HCT116 (cell line): ENCODE measurements around the gene ZSCAN5A. TPM values are rescaled to one million over a fixed set of nuclear protein-coding genes. Genes with fewer than 3 reads are reported as not detected.

Experiments used
- ATAC-seq: fragments of 200-7000 bp; cut with Tn5 transposase; 2 replicates; pipeline ENCODE4 v1.9.1; 2020; ENCODE audit warnings: mild to moderate bottlenecking, moderate library complexity
- BruUV-seq: library from RNA; stranded (reverse); fragments of 400-500 nt; replicated peaks from 2 replicates; lab custom pipeline; 2021; lab: Mats Ljungman, UMichigan
- CTCF ChIA-PET: fragments of 300-600 bp; sonication (Branson Sonifier 250); formaldehyde crosslinking; loops from one replicate; lab custom pipeline; 2021; ENCODE audit warnings: antibody characterized with exemption; lab: Charles Lee
- POLR2A ChIA-PET: fragments of 300-600, 350-600 bp; sonication (Branson Sonifier 250); formaldehyde crosslinking; loops from one replicate; lab custom pipeline; 2021; ENCODE audit warnings: antibody characterized with exemption; lab: Charles Lee
- RAD21 ChIA-PET, 2 experiments: fragments of 300-600 bp; sonication (Branson Sonifier 250); formaldehyde crosslinking; loops; one replicate each; lab custom pipeline; 2023; ENCODE audit warnings: low total read pairs in 2 of 2; ENCODE audit not compliant: uncharacterized antibody in 2 of 2, unreplicated experiment in 2 of 2, low non-redundant PET in 1 of 2; lab: Charles Lee
- DNase-seq: peaks from one replicate; pipeline ENCODE4 v3.0.0-alpha.2; 2010; ENCODE audit warnings: low read depth, low spot score
- H2AFZ ChIP-seq: fragments of 200-600 bp; shearing (Covaris generic), sonication (generic); 2 replicates; pipeline ENCODE4 v1.6.1; 2017; ENCODE audit warnings: low read depth, mixed run types, mixed read lengths, antibody characterized with exemption, low read length; ENCODE audit not compliant: poor library complexity, severe bottlenecking
- H3K27ac ChIP-seq: 2 replicates; pipeline ENCODE4 v1.5.1; 2012; ENCODE audit warnings: low read depth, low read length
- H3K27me3 ChIP-seq: fragments of 200-600 bp; sonication (generic); 2 replicates; pipeline ENCODE4 v1.6.1; 2016; ENCODE audit warnings: mixed run types, low read length, mixed read lengths; ENCODE audit not compliant: insufficient read depth
- H3K36me3 ChIP-seq, 2 experiments: fragments of 200-500 bp in 1 of 2; fragments of 200-600 bp in 1 of 2; sonication (Bioruptor generic) in 1 of 2; sonication (generic) in 1 of 2; 2 replicates each; pipeline versions ENCODE4 v1.5.1 to v1.6.1; 2014 to 2016; ENCODE audit warnings: low read length in 2 of 2, inconsistent platforms in 1 of 2, mixed read lengths in 1 of 2, mixed run types in 1 of 2; ENCODE audit not compliant: insufficient read depth in 2 of 2, control insufficient read depth in 1 of 2
- H3K4me1 ChIP-seq, 2 experiments: fragments of 200-600 bp in 1 of 2; sonication (generic) in 1 of 2; 2 replicates each; pipeline versions ENCODE4 v1.5.1 to v1.6.1; 2012 to 2017; ENCODE audit warnings: low read length in 2 of 2, inconsistent platforms in 1 of 2, mild to moderate bottlenecking in 1 of 2, mixed read lengths in 1 of 2, mixed run types in 1 of 2, moderate library complexity in 1 of 2; ENCODE audit not compliant: insufficient read depth in 2 of 2, control insufficient read depth in 1 of 2
- H3K4me2 ChIP-seq: fragments of 200-600 bp; sonication (generic); 2 replicates; pipeline ENCODE4 v1.6.1; 2017; ENCODE audit warnings: mixed run types, low read length, mixed read lengths
- H3K4me3 ChIP-seq, 2 experiments: fragments of 200-600 bp in 1 of 2; sonication (generic) in 1 of 2; replicated peaks in 1 of 2; 2 replicates each; pipeline ENCODE4 v1.5.1; 2011 to 2016; ENCODE audit warnings: low read length in 2 of 2, control low read depth in 1 of 2, low read depth in 1 of 2, mild to moderate bottlenecking in 1 of 2, mixed read lengths in 1 of 2, mixed run types in 1 of 2
- H3K79me2 ChIP-seq: fragments of 200-600 bp; sonication (generic); 2 replicates; pipeline ENCODE4 v1.6.1; 2017; ENCODE audit warnings: mild to moderate bottlenecking, mixed run types, low read length, moderate library complexity, mixed read lengths; ENCODE audit not compliant: insufficient read depth
- H3K9ac ChIP-seq: fragments of 200-600 bp; sonication (generic); 2 replicates; pipeline ENCODE4 v1.6.1; 2016; ENCODE audit warnings: low read length, mixed read lengths
- H3K9me2 ChIP-seq: fragments of 200-600 bp; sonication (generic), shearing (Covaris generic); 2 replicates; pipeline ENCODE4 v1.6.1; 2017; ENCODE audit warnings: mixed run types, mild to moderate bottlenecking, moderate library complexity; ENCODE audit not compliant: insufficient read depth
- H3K9me3 ChIP-seq, 2 experiments: fragments of 200-500 bp in 1 of 2; fragments of 200-600 bp in 1 of 2; sonication (Bioruptor generic) in 1 of 2; sonication (generic) in 1 of 2; 2 replicates each; pipeline ENCODE4 v1.6.1; 2014 to 2017; ENCODE audit warnings: low read length in 2 of 2, mixed read lengths in 2 of 2, inconsistent platforms in 1 of 2, low read depth in 1 of 2, mild to moderate bottlenecking in 1 of 2, mixed run types in 1 of 2, moderate library complexity in 1 of 2; ENCODE audit not compliant: control insufficient read depth in 1 of 2, insufficient read depth in 1 of 2
- H4K20me1 ChIP-seq: fragments of 200-600 bp; sonication (generic), shearing (Covaris generic); 2 replicates; pipeline ENCODE4 v1.6.1; 2017; ENCODE audit warnings: mixed run types, mild to moderate bottlenecking, moderate library complexity; ENCODE audit not compliant: insufficient read depth
- ATF3 ChIP-seq: IDR thresholded peaks from 2 replicates; pipeline ENCODE4 v1.6.1; 2012
- CBX3 ChIP-seq: IDR thresholded peaks from 2 replicates; pipeline ENCODE4 v1.6.1; 2012; ENCODE audit warnings: low read depth
- CEBPB ChIP-seq: IDR thresholded peaks from 2 replicates; pipeline ENCODE4 v1.6.1; 2012; ENCODE audit warnings: low read depth
- EGR1 ChIP-seq: IDR thresholded peaks from 2 replicates; pipeline ENCODE4 v1.6.1; 2012; ENCODE audit warnings: low read depth
- ELF1 ChIP-seq: IDR thresholded peaks from 2 replicates; pipeline ENCODE4 v1.6.1; 2012; ENCODE audit warnings: low read depth, borderline replicate concordance
- EZH2 ChIP-seq: fragments of 200-600 bp; sonication (generic); IDR thresholded peaks from 2 replicates; pipeline ENCODE4 v1.6.1; 2017; ENCODE audit warnings: antibody characterized with exemption, mixed run types
- JUND ChIP-seq: IDR thresholded peaks from 2 replicates; pipeline ENCODE4 v1.6.1; 2012
- MAX ChIP-seq: IDR thresholded peaks from 2 replicates; pipeline ENCODE4 v1.6.1; 2012
- POLR2AphosphoS5 ChIP-seq: IDR thresholded peaks from 2 replicates; pipeline ENCODE4 v1.6.1; 2011; ENCODE audit warnings: mild to moderate bottlenecking, low read depth, low read length, moderate library complexity
- RAD21 ChIP-seq: IDR thresholded peaks from 2 replicates; pipeline ENCODE4 v1.6.1; 2012; ENCODE audit warnings: low read depth, mild to moderate bottlenecking
- SIN3A ChIP-seq: IDR thresholded peaks from 2 replicates; pipeline ENCODE4 v1.6.1; 2012; ENCODE audit warnings: low read depth
- SRF ChIP-seq: IDR thresholded peaks from 2 replicates; pipeline ENCODE4 v1.6.1; 2012; ENCODE audit warnings: low read depth
- YY1 ChIP-seq: IDR thresholded peaks from 2 replicates; pipeline ENCODE4 v1.6.1; 2011; ENCODE audit warnings: low read length, low read depth, moderate library complexity, mild to moderate bottlenecking; ENCODE audit not compliant: insufficient replicate concordance; ENCODE audit errors: extremely low read depth
- ZBTB33 ChIP-seq: IDR thresholded peaks from 2 replicates; pipeline ENCODE4 v1.6.1; 2011; ENCODE audit warnings: mild to moderate bottlenecking, low read length, moderate library complexity; ENCODE audit not compliant: insufficient replicate concordance; ENCODE audit errors: extremely low read depth
- ZFX ChIP-seq: fragments of 450-650 bp; IDR thresholded peaks from 2 replicates; pipeline ENCODE4 v1.6.1; 2017
- ZNF274 ChIP-seq: fragments of 200-500 bp; sonication (Bioruptor generic); IDR thresholded peaks from 2 replicates; pipeline ENCODE4 v1.6.1; 2014; ENCODE audit warnings: mild to moderate bottlenecking, low read depth, low read length, inconsistent platforms
- intact Hi-C: fragments of 100-400 bp; cut with micrococcal nuclease; formaldehyde crosslinking; loops from 2 replicates; pipeline ENCODE4 v1.10.0; 2022
- total RNA-seq: library from RNA; stranded (reverse); gene quantifications from one replicate; pipeline ENCODE4 v1.2.1, GENCODE V29; 2021; ENCODE audit not compliant: unreplicated experiment

ZSCAN5A gene
- total RNA-seq, 1 experiment from 2014 or later = 9.2 TPM

- ChIA-PET CTCF (interaction anchor here (1.1 to 2.5 kb wide), 2 partner anchors 17 to 63 kb away, joined by 4 to 7 read pairs; no protein-coding TSS in a partner anchor), POLR2A (no interaction called here), RAD21 (no interaction called here)
- Histone ChIP-seq H3K4me1 (no peaks in the 10 kb centered on the region), H3K9me2 (no peaks in the 10 kb centered on the region), H4K20me1 (no peaks in the 10 kb centered on the region), H2AFZ (no peak overlapping the region), H3K9ac (no peak overlapping the region), H3K4me3 (no peak overlapping the region), H3K4me2 (no peak overlapping the region), H3K27ac (no peak overlapping the region), H3K27me3 (no peaks in the 10 kb centered on the region), H3K9me3 (no peaks in the 10 kb centered on the region), H3K36me3 (no peaks in the 10 kb centered on the region), H3K79me2 (no peaks in the 10 kb centered on the region)
- DNase-seq (no peak), ATAC-seq (no peak)
- TF ChIP-seq ZFX (no peak), EGR1 (no peak), POLR2AphosphoS5 (no peak), RAD21 (no peak), ZNF274 (no peak), CEBPB (no peak), JUND (no peak), CBX3 (no peak), EZH2 (no peak), SRF (no peak), ZBTB33 (no peak), YY1 (no peak), MAX (no peak), ATF3 (no peak), ELF1 (no peak), SIN3A (no peak)
- no TSS peak for BruUV-seq
- intact Hi-C loops = no loop called here
Observed at GRCh38 chr19:56270676-56271075, 44.0 kb downstream of the ZSCAN5A start.
